ENCODE measurements around the gene MPZL2.

MPZL2 gene

DNA sequence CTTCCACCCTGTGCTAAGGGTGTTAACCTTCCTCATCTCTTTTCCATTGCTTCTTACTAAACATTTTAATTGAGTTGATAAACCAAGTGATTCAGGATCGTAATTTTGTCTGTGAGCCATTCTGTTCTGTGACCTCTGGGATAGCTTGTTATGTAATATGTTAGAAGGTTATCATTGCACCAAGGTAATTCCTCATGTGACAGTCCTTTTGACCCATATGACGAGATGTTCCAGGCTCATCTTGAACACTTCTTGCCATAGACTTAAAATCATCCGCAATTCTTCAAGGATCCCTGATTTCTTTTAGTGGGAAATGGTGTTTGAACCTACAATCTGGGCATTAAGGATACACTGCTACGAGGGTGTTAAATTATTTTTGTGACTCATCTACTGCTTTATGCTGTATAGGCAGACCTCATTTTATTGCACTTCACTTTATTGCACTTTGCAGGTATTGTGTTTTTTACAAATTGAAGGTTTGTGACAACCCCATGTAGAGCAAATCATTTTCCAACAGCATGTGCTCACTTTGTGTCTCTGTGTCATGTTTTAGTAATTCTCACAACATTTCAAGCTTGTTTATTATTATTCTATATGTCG is 19.0 kb upstream of the MPZL2 start:
- DNase-seq (ENCODE audit: low read depth), result no peak

DNA sequence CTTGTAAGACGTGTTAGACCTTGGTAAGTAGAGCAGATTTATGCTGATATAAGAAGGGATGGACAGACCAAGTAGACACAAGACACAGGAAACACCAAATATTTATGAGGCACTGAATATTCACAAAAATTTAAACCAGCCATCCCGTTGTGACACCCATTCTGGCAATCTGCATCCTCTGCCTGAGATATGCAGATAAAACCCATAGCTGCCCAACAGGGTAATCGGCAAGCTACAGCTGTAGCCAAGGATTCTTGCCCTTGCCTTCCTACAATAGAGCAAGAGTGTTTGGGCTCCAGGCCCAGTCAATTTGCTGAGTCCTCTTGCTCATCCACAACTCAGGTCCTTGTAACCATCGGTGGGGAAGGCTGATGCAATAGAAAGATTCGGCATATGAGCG is 18.5 kb upstream of the MPZL2 start:
- no peak for DNase-seq (ENCODE audit: low read depth)

DNA sequence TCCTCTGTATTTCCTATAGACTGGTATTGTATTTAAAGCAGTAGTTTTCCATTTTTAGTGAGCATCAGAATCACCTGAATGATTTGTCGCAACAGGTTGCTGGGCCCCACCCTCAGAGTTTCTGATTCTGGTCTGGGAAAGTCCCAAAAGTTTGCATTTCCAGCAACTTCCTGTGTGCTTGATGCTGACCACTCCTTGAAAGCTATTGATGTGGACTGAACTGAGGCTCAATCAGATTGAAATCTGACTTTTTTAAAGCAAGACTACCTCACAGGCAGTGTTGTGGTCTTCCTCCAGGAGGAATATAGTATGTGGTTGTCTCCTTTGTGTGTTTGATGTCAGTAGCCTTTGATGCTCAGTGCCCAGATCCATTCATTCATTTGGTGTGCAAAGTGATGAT is 17.2 kb upstream of the MPZL2 start:
- no peak for DNase-seq (ENCODE audit: low read depth)

DNA sequence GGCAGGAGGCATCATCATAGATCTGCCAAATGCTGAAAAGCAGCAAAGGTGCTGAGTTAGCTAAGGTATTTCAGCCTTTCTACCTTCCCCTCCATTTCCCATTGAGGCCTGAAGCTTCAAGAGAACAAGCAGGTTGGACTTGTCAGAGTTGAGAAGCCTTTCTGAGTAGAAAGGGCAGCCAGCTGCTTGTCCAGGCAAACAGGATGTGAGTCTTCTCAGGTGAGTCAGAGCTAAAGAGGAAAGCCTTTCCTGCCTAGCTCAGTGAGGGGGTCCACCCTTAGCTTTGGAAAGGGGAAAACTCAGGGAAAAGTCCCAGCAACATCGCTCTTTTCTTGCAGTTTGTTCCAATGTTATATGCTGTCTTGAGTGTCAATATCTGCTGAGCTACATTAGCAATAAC is 13.2 kb upstream of the MPZL2 start:
- no peak for DNase-seq (ENCODE audit: low read depth)

DNA sequence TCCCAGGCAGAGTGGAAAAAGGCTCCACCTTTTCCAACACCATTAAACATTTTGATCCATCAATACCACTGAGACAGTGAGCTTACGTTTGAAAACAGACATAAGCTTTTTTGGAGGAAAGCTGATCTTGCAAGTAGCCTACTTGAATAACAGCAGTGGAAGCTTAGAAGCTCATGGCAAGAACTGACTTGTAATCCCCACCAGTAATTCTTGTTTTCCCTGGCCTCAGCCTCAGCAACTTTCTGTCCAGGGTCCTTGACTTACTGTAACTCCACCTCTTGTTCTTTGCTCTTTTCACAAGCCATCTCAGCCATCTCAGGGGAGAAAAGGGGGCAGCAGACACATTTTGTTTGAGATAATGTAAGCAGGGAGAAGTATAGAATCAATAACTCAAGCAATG is 12.3 kb upstream of the MPZL2 start:
- no peak for DNase-seq (ENCODE audit: low read depth)

DNA sequence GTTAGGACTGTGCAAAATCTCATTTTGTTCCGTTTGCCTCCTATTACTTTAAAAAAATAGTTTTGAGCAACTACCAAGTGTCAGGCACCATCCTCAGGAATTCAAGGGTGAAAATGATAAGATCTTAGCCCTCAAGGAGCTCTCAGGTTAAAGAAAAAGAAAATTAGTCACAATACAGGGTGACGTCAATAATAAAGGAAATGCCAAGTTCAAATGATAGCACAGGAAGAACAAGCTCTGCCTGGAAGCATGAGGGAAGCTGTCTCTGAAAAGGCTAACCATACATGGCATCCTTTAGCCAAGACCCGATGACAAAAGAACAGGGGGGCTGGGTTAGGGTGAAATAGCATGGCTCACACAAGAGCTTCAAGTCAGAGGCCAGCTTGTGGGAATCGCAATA is 11.1 kb upstream of the MPZL2 start:
- DNase-seq (ENCODE audit: low read depth), result no peak

DNA sequence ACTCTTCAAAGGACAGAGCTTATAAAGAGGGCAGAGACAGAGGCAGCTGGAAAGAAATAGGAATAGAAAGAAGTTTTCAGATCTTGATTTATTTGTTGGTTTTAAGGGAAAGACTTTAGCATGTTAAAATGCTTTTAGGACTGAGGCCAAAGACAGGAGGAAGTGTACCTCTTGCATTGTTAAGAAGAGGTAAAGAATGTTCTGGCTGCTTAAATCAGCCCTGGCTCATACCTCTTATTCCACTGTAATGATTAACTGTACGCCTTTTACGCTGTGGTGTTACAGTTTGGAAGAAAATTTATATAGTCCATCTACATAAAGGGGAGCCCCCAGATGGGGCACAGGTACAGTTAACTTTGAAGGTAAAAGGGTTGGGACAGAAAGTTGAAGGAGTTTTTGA is 10.1 kb upstream of the MPZL2 start:
- no peak for DNase-seq (ENCODE audit: low read depth)

DNA sequence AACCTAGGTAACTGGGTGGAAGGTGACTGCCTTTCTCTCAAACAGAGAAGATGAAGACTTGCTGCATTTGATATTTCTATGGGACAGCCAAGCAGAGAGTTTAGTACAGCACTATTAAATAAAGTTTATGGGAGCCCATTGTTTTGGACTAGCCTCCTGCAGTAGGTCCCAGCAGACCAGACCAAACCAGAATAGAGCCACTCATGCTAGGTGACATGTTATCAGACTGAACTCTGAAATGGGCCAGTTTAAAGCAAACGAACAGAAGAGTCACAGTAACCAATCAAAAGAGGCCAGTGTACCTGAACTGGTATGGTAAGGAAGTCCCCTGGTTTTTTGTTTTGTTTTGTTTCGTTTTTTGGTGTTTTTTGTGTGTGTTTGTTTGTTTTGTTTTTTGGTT is 7.9 kb upstream of the MPZL2 start:
- no peak for DNase-seq (ENCODE audit: low read depth)

DNA sequence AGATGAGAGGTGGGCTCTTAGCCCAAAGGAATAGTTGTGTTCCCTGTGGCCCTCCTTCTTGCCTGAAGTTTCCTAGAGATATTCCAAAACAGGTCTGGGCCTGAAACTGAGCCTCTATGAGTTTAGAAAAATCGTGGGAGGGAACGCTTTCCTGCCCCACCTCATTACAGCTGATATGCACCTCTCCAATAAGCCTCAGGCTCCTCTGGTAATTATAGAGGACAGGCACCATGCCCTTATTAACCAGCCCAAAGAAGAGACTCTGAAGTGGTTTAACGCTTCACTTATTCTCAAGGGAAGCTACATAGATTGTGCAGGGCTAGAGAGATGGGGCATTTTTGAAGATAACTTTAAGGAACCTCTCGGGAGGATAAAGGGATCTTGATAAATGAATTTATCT is 3.4 kb upstream of the MPZL2 start:
- DNase-seq (ENCODE audit: low read depth), result no peak

DNA sequence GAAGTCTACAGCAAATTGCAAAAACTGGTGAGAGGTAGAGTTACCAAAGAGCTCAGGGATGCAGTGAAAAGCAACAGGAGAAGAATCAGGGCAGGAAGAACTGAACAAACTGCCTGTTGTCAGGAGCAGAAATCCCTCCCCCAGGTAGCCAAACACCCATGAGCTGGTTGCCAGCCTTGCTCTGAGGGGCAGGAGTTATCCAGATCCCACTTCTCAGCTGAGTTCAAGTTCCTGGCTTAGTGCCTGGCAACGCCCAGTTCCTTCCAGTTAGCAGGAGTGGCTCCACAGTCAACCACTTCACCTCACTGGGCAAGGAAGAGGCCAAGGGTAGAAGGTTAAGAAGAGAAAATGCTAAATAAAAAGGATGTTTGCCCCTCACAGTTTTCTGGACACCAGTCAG is 1.9 kb upstream of the MPZL2 start:
- DNase-seq (ENCODE audit: low read depth), result no peak

DNA sequence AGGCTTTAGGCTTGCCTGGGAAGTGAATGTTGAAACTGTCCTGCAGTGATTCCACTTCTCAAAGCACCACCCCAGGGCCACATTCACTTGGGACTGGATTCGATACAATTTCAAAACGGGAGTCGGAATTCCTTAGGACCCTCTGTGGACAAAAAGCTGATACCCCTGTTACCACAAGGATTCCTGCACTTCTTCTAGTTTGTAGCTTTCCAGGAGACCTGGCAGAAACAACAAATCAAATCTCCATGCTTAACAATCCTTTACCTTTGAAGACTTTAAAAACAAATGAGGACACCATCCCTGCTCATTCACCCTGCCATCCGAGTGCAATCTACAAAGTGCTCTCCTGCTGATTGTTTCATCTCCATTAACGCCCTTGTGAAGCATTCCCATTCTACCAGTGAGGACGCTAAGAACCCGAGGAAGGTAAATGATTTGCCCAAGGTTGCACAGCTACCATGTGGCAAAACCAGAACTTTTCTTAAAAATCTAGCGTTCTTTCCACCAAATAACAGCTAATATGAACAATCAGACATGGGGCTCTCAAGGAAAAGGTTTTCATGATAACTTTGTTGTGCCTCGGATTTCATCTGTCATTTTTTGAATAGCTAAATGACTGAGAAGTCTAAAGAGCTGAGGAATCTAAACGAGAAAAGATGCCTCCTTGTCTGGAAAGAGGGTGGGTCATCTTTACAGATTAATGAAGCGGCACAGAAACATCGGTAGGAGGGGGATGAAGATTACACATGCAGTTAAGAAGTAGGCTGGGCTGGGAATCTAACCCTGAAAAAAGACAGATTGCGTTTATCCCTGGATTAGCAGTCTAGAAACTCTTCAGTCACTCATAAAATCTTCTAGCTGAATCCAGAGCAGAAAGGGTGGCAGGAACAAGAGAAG is 720 bp upstream of the MPZL2 start:
- no peak for DNase-seq (ENCODE audit: low read depth)

DNA sequence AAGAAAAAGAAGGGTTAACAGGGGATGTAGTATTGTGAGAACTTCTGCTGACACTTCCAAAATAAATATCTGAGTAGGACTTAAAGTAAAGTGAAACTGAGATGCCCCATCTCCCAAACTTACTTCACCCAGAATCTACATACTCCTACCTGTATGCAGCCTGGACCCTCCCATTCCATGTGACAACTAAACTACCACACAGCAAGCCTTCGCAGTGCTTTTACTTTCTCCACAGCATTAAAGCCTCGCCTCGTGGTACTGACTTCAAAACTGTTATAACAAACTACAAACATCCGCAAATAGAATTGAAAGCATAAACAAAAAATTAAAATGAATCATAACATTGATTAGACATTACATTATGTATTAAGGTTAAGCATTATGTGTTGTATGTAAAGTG is 985 bp downstream of the MPZL2 start:
- no peak for DNase-seq (ENCODE audit: low read depth)

DNA sequence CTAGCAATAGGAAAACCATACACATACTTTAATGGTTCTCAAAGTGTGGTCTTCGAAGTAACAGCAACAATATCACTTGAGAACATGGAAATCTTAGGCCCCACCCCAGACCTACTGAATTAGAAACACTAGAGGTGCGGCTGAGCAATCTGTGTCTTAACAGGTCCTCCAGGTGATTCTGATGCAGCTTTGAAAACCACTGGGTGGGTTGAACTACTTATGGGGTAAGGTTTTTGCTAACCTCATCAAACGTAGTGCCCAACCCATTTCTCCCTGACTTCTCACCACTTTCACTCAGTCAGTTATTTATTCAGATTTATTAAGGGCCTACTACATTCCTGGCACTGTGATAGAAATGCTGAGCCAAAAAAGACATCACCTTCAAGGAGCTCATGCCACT is 3.7 kb downstream of the MPZL2 start:
- DNase-seq (ENCODE audit: low read depth), result no peak

DNA sequence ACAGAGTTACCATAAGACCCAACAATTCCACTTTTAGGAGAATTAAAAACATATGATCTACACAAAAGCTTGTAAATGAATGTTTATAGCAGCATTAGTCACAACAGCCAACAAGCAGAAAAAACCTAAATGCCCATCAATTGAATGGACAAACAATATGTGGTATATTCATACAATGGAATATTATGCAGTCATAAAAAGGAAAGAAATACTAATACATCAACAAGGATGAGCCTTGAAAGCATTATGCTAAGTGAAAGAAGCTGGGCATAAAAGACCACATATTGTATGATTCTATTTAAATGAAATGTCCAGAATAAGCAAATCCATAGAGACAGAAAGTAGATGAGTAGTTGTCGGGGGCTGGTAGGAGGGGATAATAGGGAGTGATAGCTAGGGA is 5.0 kb downstream of the MPZL2 start:
- no peak for DNase-seq (ENCODE audit: low read depth)

DNA sequence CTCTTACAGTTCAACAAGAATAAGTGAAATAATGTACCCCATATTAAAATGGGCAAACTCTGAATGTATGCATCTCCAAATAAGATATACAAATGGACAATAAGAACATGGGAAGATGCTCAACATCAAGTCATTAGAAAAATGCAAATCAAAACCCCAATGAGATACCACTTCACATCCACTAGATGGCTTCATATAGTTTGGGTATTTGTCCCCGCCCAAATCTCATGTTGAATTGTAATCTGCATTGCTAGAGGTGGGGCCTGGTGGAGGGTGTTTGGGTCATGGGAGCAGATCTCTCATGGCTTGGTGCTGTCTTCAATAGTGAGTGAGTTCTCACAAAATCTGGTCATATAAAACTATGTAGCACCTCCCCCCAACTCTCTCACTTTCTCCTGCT is 5.7 kb downstream of the MPZL2 start:
- no peak for DNase-seq (ENCODE audit: low read depth)

DNA sequence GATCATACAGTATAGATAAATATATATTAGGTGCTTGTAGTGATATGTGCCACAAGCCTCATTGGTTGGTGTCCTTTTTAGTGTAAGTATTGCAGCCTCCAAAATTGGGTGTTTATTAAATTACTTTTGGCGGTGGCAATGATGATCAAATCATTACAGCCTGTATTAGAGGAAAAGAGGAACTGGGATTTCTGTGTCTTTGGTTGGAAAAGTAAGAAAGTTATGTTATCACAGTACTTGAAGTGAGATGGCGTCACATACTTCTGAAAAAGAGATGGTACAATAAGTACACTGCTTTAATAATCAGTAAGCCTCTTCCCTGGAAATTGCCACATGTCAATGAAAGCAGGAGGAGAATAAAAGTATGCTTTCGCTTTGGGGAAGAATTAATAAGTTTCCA is 11.4 kb downstream of the MPZL2 start:
- no peak for DNase-seq (ENCODE audit: low read depth)

DNA sequence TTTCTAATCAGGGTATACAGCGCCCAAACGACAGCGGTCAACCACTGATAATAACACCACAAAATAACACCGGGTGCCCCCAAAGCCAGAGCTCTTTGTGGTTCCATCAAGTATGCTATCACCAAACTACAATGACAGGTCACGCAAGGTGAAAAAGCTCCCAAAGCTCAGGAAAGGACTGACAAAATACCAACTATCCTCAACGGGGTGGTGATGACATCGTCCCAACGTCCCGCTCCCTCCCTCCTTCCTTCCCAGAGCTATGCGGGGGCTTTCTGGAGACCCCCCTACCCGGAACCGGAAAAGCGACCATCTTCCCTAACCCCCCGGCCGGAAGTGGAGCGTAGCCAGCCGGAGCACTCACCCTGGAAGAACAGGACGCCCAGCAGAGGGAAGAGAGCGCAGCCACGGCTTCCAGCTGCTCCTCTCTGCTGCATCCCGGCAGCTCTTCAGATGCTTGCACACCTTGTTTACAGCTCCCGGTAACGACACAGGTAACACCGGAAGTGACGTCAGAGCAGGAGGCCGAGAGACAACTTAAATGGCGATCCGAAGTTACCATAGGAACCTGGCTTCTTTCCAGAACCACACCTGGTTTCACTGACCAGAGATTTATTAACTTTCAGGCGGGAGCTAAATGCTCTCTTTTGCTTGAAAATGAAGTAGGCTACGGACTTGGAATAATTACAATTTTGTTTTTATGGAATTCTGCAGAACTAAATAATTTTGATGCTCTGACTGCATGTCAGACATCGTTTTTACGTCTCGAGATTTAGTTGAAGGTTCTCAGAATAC is 12.0 kb downstream of the MPZL2 start, which contains the start of gene MPZL3:
TSS of gene MPZL3 (minus strand) at position 508 of the 795 bp plus-strand sequence. CDS start at position 437, 71 bp downstream.
- peak; percentile 20 for DNase-seq (ENCODE audit: low read depth)

DNA sequence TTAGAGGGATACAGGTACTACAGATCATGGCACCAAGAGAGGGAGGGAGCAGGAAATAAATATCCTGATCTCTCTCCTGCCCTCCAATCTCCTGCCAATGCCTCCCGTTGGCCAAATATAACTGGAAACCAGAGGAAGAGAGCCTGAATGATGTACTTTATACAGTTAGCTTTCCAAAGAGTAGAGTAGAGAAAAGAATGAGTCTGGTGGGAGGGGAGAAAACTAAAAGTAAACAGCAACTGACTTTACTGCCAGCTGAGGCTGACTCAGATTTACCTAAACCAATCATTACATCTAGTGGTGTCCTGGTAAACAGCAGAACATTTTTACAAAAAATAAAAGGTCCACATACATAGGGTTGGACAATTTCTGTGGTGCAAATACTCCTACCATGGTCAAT is 17.1 kb downstream of the MPZL2 start:
- DNase-seq (ENCODE audit: low read depth), result no peak

DNA sequence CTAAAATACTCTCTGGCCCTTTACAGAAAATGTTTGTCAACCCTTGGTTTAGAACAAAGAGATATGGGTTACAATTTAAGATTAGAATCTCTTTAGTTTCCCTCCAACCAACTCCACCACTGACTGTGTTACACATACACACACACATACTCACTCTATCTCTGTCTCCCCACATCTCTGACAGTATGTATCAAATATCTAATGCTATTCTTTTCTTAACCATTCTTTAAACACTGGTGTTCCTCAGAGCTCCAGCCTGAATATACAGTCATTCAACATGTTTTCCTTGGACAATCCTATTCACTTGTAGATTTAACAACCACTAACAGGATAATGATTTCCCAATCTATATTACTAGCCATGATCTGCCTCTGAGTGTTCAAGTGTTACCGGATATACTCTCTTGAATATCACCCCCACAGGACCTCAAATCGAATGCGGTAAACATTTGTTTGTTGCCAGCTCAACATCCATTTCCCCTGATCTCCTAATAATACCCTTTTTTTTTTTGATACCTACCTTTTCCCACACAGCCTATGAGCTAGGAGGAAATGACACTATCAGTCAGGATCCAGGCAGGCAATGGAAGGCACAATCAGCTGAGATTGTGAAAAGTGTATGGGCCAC is 18.0 kb downstream of the MPZL2 start:
- DNase-seq (ENCODE audit: low read depth), result no peak

DNA sequence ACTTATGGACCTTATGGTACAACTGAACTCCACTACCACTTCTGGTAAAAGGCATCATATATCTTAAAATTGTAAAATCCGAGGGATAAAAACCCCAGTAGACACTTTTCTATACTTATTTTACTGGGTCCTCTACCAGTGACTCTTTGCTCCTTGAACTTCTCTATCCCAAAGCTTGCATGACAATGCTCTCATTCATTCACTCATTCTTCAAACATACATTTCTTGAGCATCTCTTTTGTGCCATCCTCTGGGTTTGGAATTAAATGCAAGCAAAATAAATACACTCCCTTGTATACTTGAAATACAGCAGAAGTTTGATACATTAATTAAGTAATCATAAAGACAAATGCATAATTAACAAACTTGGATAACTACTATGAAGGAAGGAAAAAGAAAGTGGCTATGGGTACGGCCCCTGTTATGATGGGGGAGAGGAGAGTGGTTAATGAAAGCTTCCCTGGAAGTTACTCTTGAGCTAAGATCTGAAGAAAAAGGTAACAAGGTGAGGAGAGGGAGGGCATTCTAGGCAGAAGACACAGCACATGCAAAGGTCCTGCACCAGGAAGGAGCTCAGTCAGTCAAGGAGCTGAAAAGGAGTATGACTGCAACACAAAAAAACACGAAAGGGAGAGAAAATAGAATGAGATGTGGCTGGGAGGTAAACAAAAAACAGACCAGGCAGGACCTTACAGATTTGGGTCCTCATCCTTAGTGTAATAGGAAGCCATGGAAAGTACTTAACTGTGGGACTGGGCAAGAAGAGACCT is 19.9 kb downstream of the MPZL2 start:
- no peak for DNase-seq (ENCODE audit: low read depth)

DNA sequence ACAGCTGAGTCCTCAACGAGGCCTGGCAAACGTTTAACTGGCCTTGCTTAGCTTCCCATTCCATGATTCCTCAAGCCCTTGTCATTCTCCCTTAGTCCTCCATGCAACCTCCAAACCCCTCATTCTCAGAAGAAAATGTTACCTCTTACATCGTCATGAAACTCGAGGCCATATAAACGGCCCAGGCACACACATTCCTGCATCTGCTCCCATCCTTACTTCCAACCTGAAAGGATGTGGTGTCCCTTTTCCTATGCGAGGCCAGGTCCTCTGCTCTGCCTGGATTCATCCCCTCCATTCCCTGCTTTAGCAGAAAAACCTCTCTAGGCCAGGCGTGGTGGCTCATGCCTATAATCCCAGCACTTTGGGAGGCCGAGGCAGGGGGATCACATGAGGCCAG is 20.9 kb downstream of the MPZL2 start:
- DNase-seq (ENCODE audit: low read depth), result no peak

DNA sequence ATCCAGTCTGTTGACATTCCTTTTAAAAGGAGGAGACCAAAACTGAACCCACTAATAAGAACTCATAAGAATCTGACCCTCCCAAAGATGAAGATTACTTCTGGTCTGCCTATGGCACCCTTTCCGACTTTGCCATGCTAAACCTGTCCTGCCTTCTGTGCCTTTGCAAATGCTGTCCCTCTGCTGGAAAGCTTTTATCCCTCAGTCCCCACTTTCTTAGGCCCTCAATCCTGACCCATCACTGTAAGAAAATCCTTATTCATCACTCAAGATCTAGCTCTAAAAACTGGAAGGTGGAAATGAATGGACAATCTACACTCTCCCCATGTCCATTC is 22.4 kb downstream of the MPZL2 start:
- no peak for DNase-seq (ENCODE audit: low read depth)
